ENCODE measurements around the gene TRIP4.
A peak's percentile ranks its signal among the peaks of the same experiment; 100 is the strongest.

Gene TRIP4

GRCh38 chr15:64447536-64448315 lies 60.1 kb downstream of the TRIP4 start:
- TF ChIP-seq GATA1 (IDR thresholded peaks at IDR 0.05; ENCODE audit: low read depth, low read length) (no peak), POLR2A (IDR thresholded peaks at IDR 0.05; ENCODE audit: low read length) (no peak)
- DNase-seq = no peak

GRCh38 chr15:64452988-64453688 lies 65.5 kb downstream of the TRIP4 start:
- no peak for TF ChIP-seq GATA1 (IDR thresholded peaks at IDR 0.05; ENCODE audit: low read depth, low read length)
- TF ChIP-seq POLR2A (IDR thresholded peaks at IDR 0.05; ENCODE audit: low read length) = no peak
- DNase-seq = no peak

GRCh38 chr15:64453689-64454037 lies 66.0 kb downstream of the TRIP4 start:
- DNase-seq = no peak
- TF ChIP-seq GATA1 (IDR thresholded peaks at IDR 0.05; ENCODE audit: low read depth, low read length) (no peak), POLR2A (IDR thresholded peaks at IDR 0.05; ENCODE audit: low read length) (no peak)

- DNase-seq = no peak
- TF ChIP-seq POLR2A (IDR thresholded peaks at IDR 0.05; ENCODE audit: low read length) = no peak
- no peak for TF ChIP-seq GATA1 (IDR thresholded peaks at IDR 0.05; ENCODE audit: low read depth, low read length)
Observed at GRCh38 chr15:64454282-64454681, 66.6 kb downstream of the TRIP4 start.

- DNase-seq = no peak
- TF ChIP-seq GATA1 (IDR thresholded peaks at IDR 0.05; ENCODE audit: low read depth, low read length) (no peak), POLR2A (IDR thresholded peaks at IDR 0.05; ENCODE audit: low read length) (no peak)
Observed at GRCh38 chr15:64455961-64456371, 68.3 kb downstream of the TRIP4 start.

- DNase-seq = peak; percentile 11 to 34
Observed at GRCh38 chr15:64456634-64457108, 69.0 kb downstream of the TRIP4 start.

GRCh38 chr15:64459066-64459781 lies 71.6 kb downstream of the TRIP4 start:
- no peak for TF ChIP-seq POLR2A (IDR thresholded peaks at IDR 0.05; ENCODE audit: low read length)
- no peak for TF ChIP-seq GATA1 (IDR thresholded peaks at IDR 0.05; ENCODE audit: low read depth, low read length)
- peak; percentile 59 to 60 for DNase-seq

More at GRCh38 chr15:64456634-64457108, 69.0 kb downstream of the TRIP4 start:
- TF ChIP-seq POLR2A (IDR thresholded peaks at IDR 0.05; ENCODE audit: low read length) (no peak), GATA1 (IDR thresholded peaks at IDR 0.05; ENCODE audit: low read depth, low read length) (no peak)

- no peak for TF ChIP-seq GATA1 (IDR thresholded peaks at IDR 0.05; ENCODE audit: low read depth, low read length)
- peak; percentile 29 for TF ChIP-seq POLR2A (IDR thresholded peaks at IDR 0.05; ENCODE audit: low read length)
- peak; percentile 90 to 95 for DNase-seq
Observed at GRCh38 chr15:64460206-64460723, 72.6 kb downstream of the TRIP4 start, which contains the start of gene ZNF609. TSS of gene ZNF609 (plus strand) at chr15:64460578. CDS start at chr15:64499420, 38,842 bp downstream.

GRCh38 chr15:64460724-64461720 lies 73.4 kb downstream of the TRIP4 start:
- peak; percentile 56 to 71 for DNase-seq
- TF ChIP-seq POLR2A (IDR thresholded peaks at IDR 0.05; ENCODE audit: low read length) = no peak
- TF ChIP-seq GATA1 (IDR thresholded peaks at IDR 0.05; ENCODE audit: low read depth, low read length) = no peak

GRCh38 chr15:64461721-64462162 lies 74.1 kb downstream of the TRIP4 start:
- peak; percentile 70 to 87 for DNase-seq
- TF ChIP-seq POLR2A (IDR thresholded peaks at IDR 0.05; ENCODE audit: low read length) = no peak
- TF ChIP-seq GATA1 (IDR thresholded peaks at IDR 0.05; ENCODE audit: low read depth, low read length) = no peak

GRCh38 chr15:64462492-64462891 lies 74.9 kb downstream of the TRIP4 start:
- no peak for TF ChIP-seq GATA1 (IDR thresholded peaks at IDR 0.05; ENCODE audit: low read depth, low read length)
- TF ChIP-seq POLR2A (IDR thresholded peaks at IDR 0.05; ENCODE audit: low read length) = no peak
- no peak for DNase-seq

- DNase-seq = no peak
- TF ChIP-seq POLR2A (IDR thresholded peaks at IDR 0.05; ENCODE audit: low read length) (no peak), GATA1 (IDR thresholded peaks at IDR 0.05; ENCODE audit: low read depth, low read length) (no peak)
Observed at GRCh38 chr15:64464276-64465005, 76.8 kb downstream of the TRIP4 start.
